HG03060 (cell line): ENCODE measurements around the gene ZBTB47.

ENCODE experiments used
- ATAC-seq: cut with Tn5 transposase; IDR thresholded peaks from one replicate; pipeline ENCODE4 v1.9.1; 2021; ENCODE audit warnings: low read depth, moderate number of reproducible peaks; ENCODE audit not compliant: unreplicated experiment

The ZBTB47 gene

DNA sequence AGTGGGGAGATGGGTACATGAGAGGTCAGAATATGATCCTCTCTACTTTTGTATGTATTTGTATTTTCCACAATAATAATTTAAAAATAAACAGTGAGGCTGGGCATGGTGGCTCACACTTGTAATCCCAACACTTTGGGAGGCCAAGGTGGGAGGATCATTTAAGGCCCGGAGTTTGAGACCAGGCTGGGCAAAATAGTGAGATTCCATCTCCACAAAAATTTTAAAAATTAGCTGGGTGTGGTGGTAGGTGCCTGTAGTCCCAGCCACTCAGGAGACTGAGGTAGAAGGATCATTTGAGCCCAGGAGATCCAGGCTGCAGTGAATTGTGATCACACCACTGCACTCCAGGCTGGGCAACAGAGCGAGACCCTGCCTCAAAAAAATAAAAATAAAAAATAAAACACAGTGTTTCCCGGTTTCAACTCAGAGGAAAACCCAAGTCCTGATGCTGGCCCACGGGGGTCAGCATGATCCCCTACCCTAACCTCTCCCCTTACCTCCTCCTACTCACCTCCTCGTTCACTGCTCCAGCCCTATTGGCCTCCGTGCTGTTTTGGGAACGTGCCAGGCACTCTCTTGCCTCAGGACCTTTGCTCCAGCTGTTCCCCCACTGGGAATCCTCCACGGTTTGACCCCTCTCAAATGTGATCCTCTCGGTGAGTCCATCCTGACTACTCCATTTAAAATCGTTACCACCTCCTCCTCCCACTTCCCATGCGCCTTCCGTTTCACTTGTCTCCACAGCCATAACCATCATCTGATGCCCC, 29.0 kb downstream of the ZBTB47 start:
- no peak for ATAC-seq

- ATAC-seq: no peak
Measured at GRCh38 chr3:42683875-42684598, 30.5 kb downstream of the ZBTB47 start.

DNA sequence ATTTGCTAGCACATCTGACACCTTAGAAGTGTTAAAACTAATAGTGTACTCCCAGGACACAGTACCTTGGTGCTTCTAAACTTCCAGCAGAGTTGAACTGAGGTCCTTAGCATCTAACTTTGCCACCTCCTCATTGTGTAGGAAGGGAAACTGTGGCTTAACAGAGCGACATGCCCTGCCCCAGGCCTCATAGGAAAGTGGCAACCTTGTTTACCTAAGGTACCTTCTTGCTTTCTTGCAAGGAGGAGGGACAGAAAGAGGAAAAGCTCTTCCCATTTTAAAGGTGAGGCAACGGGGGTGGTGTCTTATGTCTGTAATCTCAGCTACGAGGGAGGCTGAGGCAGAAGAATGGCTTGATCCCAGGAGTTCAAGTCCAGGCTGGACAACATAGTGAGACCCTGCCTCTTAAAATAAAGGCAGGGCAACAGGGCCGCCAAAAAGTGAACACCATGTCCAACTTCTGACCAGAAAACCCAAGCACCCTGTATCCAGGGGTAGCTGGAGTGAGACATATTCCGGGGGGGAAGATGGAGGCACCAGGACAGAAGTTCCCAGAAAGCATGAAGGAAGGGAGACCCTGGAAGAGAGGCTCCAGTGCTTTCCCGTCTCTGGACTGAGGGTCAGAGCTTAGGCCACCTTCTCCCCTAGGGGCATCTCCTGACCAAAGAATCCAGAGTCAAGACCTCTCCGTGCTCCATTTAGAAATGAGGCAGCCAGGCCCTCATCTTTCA, 31.3 kb downstream of the ZBTB47 start:
- no peak for ATAC-seq

DNA sequence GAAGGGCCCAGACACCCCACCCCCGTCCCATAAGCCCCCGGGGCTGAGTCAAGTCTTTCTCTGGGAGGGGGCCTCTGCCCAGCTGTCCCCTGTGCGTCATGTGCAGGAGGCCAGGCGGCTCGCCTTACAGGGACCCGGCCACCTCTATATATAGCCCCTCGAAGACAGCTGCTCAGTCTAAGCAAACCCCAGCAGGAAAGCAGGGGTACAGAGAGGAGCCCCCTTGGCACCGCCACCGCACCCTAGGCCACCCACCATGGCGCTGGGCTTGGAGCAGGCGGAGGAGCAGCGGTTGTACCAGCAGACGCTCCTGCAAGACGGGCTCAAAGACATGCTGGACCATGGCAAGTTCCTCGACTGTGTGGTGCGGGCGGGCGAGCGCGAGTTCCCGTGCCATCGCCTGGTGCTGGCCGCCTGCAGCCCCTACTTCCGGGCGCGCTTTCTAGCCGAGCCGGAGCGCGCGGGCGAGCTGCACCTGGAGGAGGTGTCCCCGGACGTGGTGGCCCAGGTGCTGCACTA, 31.9 kb downstream of the ZBTB47 start, which contains the start of gene KLHL40:
KLHL40 (plus strand) TSS at position 175 of the 519 bp plus-strand sequence; CDS start at position 257, 82 bp downstream.
- ATAC-seq: no peak

DNA sequence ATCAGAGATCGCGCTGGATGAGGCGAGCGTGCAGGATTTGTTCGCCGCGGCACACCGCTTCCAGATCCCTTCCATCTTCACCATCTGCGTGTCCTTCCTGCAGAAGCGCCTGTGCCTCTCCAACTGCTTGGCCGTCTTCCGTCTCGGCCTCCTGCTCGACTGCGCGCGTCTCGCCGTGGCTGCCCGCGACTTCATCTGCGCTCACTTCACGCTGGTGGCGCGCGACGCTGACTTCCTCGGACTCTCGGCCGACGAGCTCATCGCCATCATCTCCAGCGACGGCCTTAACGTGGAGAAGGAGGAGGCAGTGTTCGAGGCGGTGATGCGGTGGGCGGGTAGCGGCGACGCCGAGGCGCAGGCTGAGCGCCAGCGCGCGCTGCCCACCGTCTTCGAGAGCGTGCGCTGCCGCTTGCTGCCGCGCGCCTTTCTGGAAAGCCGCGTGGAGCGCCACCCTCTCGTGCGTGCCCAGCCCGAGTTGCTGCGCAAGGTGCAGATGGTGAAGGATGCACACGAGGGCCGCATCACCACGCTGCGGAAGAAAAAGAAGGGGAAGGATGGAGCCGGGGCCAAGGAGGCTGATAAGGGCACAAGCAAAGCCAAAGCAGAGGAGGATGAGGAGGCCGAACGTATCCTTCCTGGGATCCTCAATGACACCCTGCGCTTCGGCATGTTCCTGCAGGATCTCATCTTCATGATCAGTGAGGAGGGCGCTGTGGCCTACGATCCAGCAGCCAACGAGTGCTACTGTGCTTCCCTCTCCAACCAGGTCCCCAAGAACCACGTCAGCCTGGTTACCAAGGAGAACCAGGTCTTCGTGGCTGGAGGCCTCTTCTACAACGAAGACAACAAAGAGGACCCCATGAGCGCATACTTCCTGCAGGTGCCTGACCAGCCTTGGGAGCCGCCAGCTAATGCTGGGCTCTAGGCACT, 32.7 kb downstream of the ZBTB47 start:
- ATAC-seq: no peak

GRCh38 chr3:42686832-42687650, 33.5 kb downstream of the ZBTB47 start:
- ATAC-seq: no peak

DNA sequence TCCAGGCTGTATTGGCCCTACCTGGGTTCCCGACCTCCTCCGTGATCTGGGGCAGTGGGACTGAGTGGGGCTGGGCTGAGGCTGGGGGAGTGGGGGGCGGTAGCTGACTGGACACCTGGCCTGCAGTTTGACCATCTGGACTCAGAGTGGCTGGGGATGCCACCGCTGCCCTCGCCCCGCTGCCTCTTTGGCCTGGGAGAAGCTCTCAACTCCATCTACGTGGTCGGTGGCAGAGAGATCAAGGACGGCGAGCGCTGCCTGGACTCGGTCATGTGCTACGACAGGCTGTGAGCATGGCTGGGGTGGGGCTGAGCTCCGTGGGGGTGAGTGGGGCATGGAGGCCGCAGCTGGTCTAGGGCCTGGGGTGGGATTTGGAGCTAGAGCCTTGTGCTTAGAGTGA, 34.5 kb downstream of the ZBTB47 start:
- no peak for ATAC-seq

GRCh38 chr3:42688487-42689420, 35.3 kb downstream of the ZBTB47 start:
- ATAC-seq: no peak

- ATAC-seq: no peak
Measured at GRCh38 chr3:42689421-42690014, 36.0 kb downstream of the ZBTB47 start.

- no peak for ATAC-seq
Measured at GRCh38 chr3:42690191-42690590, 36.7 kb downstream of the ZBTB47 start.

DNA sequence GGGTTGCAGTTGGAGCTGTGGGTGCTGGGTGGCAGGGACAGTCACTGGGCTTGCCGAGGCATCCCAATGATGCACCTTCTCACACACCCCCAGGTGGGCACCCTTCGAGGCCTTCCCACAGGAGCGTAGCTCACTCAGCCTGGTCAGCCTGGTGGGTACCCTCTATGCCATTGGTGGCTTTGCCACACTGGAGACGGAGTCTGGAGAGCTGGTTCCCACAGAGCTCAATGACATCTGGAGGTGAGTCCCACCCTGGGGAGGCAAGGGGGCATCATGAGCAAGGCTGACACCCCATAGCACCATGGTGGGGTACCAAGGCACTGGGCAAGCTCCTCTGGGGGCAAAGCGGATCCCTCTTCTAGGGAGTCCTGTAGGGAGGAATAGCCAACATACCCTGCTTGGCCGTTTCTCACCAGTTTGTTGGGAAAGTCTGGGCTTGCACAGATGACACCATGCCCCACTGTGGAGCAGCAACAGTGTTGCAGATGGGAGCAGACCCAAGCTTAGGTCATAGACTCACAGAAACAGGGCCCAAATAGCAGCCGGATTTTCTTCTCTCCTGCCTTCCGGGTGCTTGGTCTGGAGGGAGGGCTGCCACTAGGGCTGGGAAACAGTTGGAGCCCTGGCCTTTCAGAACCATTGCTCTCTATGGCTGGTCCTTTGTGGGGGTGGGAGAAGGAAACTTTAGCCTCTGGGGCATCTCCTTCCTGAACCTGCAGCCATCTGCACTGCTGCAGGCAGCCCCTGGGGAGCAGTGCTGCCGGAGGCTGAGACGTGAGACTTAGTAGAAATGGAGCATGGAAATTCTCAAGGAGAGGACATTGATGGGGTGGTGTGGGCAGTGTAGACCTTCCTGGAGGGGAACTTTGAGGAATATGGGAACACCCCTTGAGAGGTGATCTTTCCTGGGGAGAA, 37.5 kb downstream of the ZBTB47 start:
- no peak for ATAC-seq

DNA sequence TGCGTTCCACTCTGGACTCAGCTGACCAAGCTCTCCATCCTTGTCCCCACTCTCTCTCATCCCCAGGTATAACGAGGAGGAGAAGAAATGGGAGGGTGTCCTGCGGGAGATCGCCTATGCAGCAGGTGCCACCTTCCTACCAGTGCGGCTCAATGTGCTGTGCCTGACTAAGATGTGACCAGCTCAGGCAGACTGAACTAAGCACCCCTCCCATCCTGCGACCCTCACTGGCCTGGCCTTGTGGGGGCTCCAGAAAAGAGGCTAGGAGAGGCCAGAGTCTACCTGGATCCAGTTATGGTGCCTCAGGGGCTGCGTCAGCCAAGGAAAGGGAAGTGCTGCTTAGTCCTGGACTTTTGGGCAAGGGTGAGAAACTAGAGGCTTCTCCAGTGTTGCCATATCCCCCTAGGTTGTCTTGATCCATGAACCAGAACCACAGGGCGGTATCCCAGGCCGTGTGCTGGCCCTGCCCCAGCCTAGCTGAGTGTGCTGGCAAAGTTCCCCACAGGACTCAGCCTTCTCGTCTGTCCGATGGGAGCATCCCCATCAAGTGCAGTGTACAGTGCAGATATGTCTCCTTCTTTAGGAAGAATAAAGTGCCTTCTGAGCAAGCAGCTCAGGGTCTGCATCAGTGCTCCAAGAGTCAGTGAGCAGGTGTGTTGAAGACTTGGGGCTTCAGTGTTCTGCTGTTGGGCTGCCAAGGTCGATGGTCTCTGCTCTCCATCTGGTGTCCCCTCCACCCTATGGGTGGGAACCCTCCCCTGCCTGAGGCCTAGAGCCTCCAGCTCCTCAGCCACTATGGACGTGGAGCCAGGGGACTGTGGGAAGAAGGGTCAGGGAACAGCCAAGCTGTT, 38.5 kb downstream of the ZBTB47 start:
- no peak for ATAC-seq

DNA sequence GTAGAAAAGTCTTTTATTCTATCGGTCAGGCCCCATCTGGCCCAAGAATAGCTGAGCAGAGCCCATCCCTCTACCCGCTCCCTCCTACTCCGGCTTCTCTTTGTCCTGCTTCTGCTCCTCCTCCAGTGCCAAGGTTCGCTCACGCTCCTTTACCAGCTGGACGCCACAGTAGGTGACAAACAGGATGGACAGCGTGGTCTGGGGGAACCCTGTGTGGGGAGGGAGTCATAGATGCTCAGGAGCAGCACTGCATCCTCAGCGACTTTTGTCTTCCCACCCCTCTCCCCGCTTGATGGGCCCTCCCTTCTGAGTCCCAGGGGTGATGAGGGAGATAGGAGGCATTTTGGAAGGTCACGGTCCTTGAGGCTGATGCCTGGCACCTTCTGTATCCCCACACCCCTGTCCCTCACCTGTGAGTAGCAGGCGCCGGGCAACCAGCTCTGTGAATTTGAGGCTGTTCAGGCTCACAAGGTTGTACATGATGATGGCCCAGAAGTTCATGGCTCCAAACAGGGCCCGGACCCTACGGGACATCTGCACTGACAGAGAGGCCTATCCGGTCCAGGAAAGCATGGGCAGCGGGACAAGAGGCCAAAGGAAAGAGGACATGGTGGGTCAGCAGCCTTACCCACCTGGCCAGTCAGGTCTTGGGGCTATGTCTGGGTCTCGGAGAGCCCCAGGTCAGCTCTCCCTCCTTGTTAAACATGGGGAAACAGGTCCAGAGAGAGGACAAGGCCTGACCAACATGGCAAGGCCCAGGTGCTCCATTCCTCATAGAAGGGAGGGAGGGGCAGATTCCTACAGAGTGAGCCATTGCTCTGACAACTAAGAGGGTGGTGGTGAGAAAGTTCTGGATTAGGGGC, 39.4 kb downstream of the ZBTB47 start:
- no peak for ATAC-seq

DNA sequence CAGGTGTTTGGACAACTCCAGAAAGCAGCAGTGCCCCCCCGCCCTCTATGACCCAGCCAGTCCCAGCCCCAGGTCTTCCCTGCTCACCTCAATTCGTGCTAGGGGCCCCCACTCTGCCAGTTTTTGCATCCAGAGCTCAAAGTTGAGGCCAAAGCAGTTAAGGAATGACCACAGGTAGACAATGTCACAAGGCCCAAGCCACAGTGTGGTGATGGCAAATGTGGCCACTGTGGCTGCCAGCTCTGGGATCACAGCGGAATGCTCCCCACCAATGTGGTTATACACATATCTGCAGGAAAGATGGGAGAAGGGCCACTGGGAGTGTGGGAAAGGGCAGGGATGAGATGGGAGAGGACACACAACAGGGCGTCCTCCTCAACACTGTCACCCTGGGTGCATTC, 40.0 kb downstream of the ZBTB47 start:
- ATAC-seq: no peak

GRCh38 chr3:42694366-42694765, 40.9 kb downstream of the ZBTB47 start:
- ATAC-seq: no peak
